NT2/D1 (cell line): ENCODE results near the gene LNPK.
"Not testable (repeated sequence)": the region's sequence is repeated elsewhere in the genome, so short reads cannot be mapped to it uniquely, and the experiment has no call there.

Experiments used
- SUZ12 ChIP-seq: IDR thresholded peaks from 2 replicates; pipeline ENCODE4 v1.6.1; 2011; ENCODE audit not compliant: insufficient read length, insufficient read depth; ENCODE audit errors: extremely low read depth
- YY1 ChIP-seq: IDR thresholded peaks from 2 replicates; pipeline ENCODE4 v1.6.1; 2011; ENCODE audit not compliant: insufficient read length, insufficient read depth
- ZNF274 ChIP-seq: IDR thresholded peaks from 2 replicates; pipeline ENCODE4 v1.6.1; 2011; ENCODE audit warnings: mild to moderate bottlenecking, low read depth, low read length

DNA sequence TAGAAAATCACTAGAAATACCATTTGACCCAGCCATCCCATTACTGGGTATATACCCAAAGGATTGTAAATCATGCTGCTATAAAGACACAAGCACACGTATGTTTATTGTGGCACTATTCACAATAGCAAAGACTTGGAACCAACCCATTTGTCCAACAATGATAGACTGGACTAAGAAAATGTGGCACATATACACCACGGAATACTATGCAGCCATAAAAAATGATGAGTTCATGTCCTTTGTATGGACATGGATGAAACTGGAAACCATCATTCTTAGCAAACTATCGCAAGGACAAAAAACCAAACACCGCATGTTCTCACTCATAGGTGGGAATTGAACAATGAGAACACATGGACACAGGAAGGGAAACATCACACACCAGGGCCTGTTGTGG is 14.9 kb downstream of the LNPK start:
- not testable (repeated sequence) for TF ChIP-seq YY1, SUZ12, ZNF274
